Astrocyte of the cerebellum (primary cell): Measurements from ENCODE around the gene KCNMA1.

ENCODE experiments used
- DNase-seq: peaks from one replicate; pipeline ENCODE4 v3.0.0-alpha.2; 2011; ENCODE audit warnings: low read depth
- H3K4me3 ChIP-seq: 2 replicates; pipeline ENCODE4 v1.5.1; 2011; ENCODE audit warnings: mild to moderate bottlenecking, low read depth, low read length, moderate library complexity
- in situ Hi-C: cut with HindIII; loops from 2 replicates; pipeline ENCODE4 v1.10.0; 2017; ENCODE audit warnings: low sequenced_read_pairs
- TF ChIP-seq, protein P1 (sequence below): IDR thresholded peaks from 2 replicates; pipeline ENCODE4 v1.5.1; 2012; ENCODE audit warnings: low read length, low read depth, moderate library complexity, mild to moderate bottlenecking; ENCODE audit errors: missing control alignments

Gene KCNMA1

DNA sequence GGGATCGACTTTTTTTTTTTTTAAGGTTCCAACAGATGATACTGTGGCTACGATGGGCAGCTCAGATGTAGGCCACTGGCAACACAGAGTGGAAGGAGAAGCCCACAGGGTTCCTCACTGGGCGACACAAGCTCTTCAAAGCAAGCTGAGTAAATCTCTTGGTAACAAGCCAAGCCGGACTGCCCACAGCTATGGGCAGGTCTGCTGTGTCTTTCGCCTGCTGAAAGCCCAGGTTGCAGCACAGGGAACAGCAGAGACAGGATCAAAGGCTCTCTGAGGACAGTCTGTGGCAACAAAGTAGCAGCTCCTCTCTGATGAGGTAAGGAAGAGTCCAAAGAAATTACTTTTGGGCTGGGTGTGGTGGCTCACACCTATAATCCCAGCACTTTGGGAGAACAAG, 83.6 kb downstream of the KCNMA1 start:
- in situ Hi-C loops = no loop called here
- no peak for DNase-seq
- TF ChIP-seq, protein P1, sequence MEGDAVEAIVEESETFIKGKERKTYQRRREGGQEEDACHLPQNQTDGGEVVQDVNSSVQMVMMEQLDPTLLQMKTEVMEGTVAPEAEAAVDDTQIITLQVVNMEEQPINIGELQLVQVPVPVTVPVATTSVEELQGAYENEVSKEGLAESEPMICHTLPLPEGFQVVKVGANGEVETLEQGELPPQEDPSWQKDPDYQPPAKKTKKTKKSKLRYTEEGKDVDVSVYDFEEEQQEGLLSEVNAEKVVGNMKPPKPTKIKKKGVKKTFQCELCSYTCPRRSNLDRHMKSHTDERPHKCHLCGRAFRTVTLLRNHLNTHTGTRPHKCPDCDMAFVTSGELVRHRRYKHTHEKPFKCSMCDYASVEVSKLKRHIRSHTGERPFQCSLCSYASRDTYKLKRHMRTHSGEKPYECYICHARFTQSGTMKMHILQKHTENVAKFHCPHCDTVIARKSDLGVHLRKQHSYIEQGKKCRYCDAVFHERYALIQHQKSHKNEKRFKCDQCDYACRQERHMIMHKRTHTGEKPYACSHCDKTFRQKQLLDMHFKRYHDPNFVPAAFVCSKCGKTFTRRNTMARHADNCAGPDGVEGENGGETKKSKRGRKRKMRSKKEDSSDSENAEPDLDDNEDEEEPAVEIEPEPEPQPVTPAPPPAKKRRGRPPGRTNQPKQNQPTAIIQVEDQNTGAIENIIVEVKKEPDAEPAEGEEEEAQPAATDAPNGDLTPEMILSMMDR = no peak
- no peak overlapping the region for H3K4me3 ChIP-seq

DNA sequence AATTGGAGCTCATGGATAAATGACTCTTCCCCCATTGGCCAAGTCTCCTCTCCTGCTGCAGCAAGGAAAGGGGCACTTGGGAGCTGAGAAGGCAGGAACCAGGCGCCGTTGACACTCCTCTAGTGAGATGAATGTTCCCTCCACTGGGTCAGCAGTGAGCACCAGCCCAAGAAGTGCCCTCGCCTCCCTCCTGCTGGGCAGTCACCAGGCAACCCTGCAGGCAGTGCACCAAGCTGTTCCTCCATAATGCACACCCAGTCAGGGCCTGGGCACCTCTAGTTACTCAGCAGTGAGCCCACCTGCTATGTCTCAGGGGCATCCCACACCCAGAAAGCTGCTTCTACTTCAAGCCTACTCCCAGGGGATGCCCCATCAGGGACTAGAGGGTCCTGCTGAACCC, 84.3 kb downstream of the KCNMA1 start:
- in situ Hi-C loops = no loop called here
- TF ChIP-seq, protein P1 = no peak
- H3K4me3 ChIP-seq = no peak overlapping the region
- no peak for DNase-seq

DNA sequence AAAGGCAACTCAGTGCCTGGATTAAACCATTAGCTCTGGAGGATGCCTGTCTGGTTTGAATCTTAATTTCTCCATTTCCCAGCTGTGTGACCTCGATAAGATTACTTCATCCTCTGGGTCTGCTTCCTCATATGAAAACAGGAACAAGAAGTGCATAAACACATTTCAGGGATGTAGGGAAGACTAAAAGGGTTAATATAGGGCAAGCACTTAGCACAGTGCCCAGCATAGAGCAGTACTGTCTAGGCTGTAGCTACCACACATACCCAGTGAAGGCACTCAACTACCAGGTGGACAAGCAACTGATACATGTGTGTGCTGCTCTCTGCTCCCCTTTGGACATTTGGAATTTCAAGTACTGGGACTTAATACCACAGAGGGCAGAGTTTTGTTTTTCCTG, 85.4 kb downstream of the KCNMA1 start:
- no peak overlapping the region for H3K4me3 ChIP-seq
- TF ChIP-seq, protein P1 = no peak
- in situ Hi-C loops = no loop called here
- DNase-seq = no peak

DNA sequence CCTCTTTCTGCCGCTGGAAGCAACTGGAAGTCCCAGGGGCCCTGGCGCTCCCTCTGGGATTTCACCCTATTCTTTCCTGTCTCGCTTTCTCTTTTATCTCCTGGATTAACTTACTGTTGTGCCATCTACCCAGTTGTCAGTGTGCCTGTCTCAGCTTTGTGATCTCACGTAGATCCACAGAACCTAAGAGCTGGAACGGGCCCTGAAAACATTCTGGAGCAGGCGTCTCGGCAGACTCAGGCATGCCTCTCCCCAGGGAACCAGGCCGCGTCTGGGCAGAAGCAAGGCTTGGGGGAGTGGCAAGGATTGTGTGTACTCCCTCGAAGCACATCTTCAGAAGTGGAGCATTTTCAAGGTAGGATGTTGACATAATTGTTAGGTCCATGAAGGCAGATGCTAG, 87.2 kb downstream of the KCNMA1 start:
- TF ChIP-seq, protein P1 = no peak
- in situ Hi-C loops = no loop called here
- H3K4me3 ChIP-seq = no peak overlapping the region
- DNase-seq = no peak

DNA sequence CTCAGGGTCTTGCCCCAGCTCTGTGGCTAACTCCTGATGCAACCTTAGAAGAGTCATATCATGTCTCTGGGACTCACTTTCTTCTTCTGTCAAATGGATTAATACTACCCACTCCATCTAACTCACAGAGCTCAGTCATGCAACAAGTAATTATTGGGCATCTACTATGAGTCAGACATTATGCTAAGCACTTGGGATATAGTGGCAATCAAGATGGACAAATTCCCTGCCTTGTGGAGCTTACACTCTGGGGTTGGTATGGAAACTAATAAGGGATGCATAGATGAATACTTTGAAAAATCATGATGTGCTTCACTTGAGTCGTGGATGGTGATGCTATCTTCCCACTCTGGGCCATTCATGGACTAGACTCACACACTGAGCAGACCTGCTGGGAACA, 88.9 kb downstream of the KCNMA1 start:
- TF ChIP-seq, protein P1 = no peak
- DNase-seq = no peak
- H3K4me3 ChIP-seq = no peak overlapping the region
- in situ Hi-C loops = no loop called here

DNA sequence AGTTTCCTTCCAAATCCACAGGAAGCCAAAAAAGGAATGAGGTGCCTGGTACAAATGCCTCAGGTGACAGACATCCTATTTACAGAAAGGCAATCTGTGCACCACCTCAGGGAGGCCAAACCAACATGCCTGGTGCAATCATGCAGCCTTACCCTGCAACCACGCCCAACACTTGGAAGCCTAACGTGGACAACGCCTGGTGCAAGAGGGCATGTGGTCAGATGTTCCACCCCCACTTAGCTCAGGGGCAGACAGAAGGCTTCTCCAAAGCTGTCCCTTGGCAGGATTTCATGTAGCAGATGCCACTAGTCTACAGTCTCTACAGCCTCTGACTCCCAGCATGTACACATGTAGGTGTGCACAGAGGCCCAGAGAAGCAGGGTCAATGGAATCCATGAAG, 89.5 kb downstream of the KCNMA1 start:
- no peak overlapping the region for H3K4me3 ChIP-seq
- TF ChIP-seq, protein P1 = no peak
- no peak for DNase-seq
- in situ Hi-C loops = no loop called here
